Testis (tissue), 5 donors: Measurements from ENCODE around the gene ARRDC4. TPM values are rescaled to one million over a fixed set of nuclear protein-coding genes. Genes with fewer than 3 reads are reported as not detected.

Experiments
- DNase-seq: peaks from one replicate; pipeline ENCODE4 v3.0.0-alpha.2; 2019
- H3K27ac ChIP-seq, 2 donors: fragments of 200-600 bp; sonication (generic); one replicate each; pipeline ENCODE4 v1.5.1; 2019
- H3K27me3 ChIP-seq: fragments of 200-600 bp; sonication (generic); one replicate; pipeline ENCODE4 v1.5.1; 2019
- H3K36me3 ChIP-seq: fragments of 200-600 bp; sonication (generic); one replicate; pipeline ENCODE4 v1.5.1; 2017; ENCODE audit warnings: low read depth; ENCODE audit errors: missing control alignments
- H3K4me1 ChIP-seq: fragments of 200-600 bp; sonication (generic); one replicate; pipeline ENCODE4 v1.5.1; 2019
- H3K4me3 ChIP-seq, 2 donors: fragments of 200-600 bp; sonication (generic); one replicate each; pipeline ENCODE4 v1.5.1; 2017 to 2019
- H3K9me3 ChIP-seq: fragments of 200-600 bp; sonication (generic); one replicate; pipeline ENCODE4 v1.5.1; 2017
- CTCF ChIP-seq, 3 experiments: fragments of 450-650 bp in 2 of 3; fragments of 200-600 bp in 1 of 3; sonication (generic) in 1 of 3; IDR thresholded peaks; one replicate each; pipeline ENCODE4 v1.5.1; 2016 to 2019; ENCODE audit warnings: antibody characterized with exemption in 3 of 3, mild to moderate bottlenecking in 2 of 3, moderate library complexity in 1 of 3
- POLR2A ChIP-seq: fragments of 450-650 bp; IDR thresholded peaks from one replicate; pipeline ENCODE4 v1.6.1; 2017; ENCODE audit warnings: antibody characterized with exemption, mild to moderate bottlenecking, moderate library complexity
- WGBS, 2 donors: methylation state at CpG; one replicate each; pipeline ENCODE4 v1.1.5; 2018; 5-methylcytosine and 5-hydroxymethylcytosine counted together
- intact Hi-C: fragments of 100-400 bp; cut with DNase I; formaldehyde crosslinking; loops from one replicate; pipeline ENCODE4 v1.15.1; 2023; ENCODE audit warnings: low total_unique reads
- long read RNA-seq, 2 donors: transcript quantifications; one replicate each; lab custom pipeline, GENCODE V29; 2026
- polyA plus RNA-seq: library from polyadenylated mRNA; stranded (reverse); fragments of 350-450 nt; fragmentation: Illumina TruSeq; extraction: RNeasy Lipid Tissue Mini Kit (QIAGEN cat#74804); gene quantifications from one replicate; pipeline ENCODE4 v1.2.3, GENCODE V29; 2014; ENCODE audit warnings: low read depth, low replicate concordance; ENCODE audit not compliant: insufficient read depth
- total RNA-seq, 2 donors: library from RNA; depleted of rRNA; stranded (reverse); fragments of >200 nt; gene quantifications; one replicate each; pipeline ENCODE4 v1.2.3, GENCODE V29; 2016

ARRDC4 gene, protein sequence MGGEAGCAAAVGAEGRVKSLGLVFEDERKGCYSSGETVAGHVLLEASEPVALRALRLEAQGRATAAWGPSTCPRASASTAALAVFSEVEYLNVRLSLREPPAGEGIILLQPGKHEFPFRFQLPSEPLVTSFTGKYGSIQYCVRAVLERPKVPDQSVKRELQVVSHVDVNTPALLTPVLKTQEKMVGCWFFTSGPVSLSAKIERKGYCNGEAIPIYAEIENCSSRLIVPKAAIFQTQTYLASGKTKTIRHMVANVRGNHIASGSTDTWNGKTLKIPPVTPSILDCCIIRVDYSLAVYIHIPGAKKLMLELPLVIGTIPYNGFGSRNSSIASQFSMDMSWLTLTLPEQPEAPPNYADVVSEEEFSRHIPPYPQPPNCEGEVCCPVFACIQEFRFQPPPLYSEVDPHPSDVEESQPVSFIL
- 10 to 100 TPM; 37.0 to 54.2 TPM for total RNA-seq
- polyA plus RNA-seq, result 28.3 TPM
- long read RNA-seq, donor 1, full-length matches to known transcripts, result 10 of 10 reads
- long read RNA-seq, donor 1, partial matches to known transcripts, result 0 of 10 reads
- long read RNA-seq, donor 1, other reads (novel, unspliced or antisense), result 0 of 10 reads
- long read RNA-seq, donor 2, full-length matches to known transcripts, result 8 of 8 reads
- long read RNA-seq, donor 2, partial matches to known transcripts, result 0 of 8 reads
- long read RNA-seq, donor 2, other reads (novel, unspliced or antisense), result 0 of 8 reads

- no peaks in the 10 kb centered on the region for H3K9me3 ChIP-seq
- WGBS, 2 donors, result 0% methylated on average over 14 to 34 of the region's 69 CpGs
- peak; percentile 100 for DNase-seq
- peak in 1 of 3 experiments; percentile 6 for TF ChIP-seq CTCF (IDR thresholded peaks at IDR 0.05)
- no peak for TF ChIP-seq POLR2A
- no peaks in the 10 kb centered on the region for H3K36me3 ChIP-seq
- no peaks in the 10 kb centered on the region for H3K27me3 ChIP-seq
- peak within 1 kb of the TSS; percentile 91 to 96 for H3K4me3 ChIP-seq
- intact Hi-C loops, result no loop called here
- peak within 1 kb of the TSS; percentile 75 to 91 for H3K27ac ChIP-seq
- peaks cover 4% of the 10 kb centered on the region for H3K4me1 ChIP-seq
These were observed at the start of gene ARRDC4 for GRCh38 chr15:97960364-97961066. TSS of gene ARRDC4 (plus strand) at chr15:97960703. CDS start at chr15:97960862, 159 bp downstream.

GRCh38 chr15:97914711-97915110 lies 45.8 kb upstream of the ARRDC4 start:
- Histone ChIP-seq H3K27ac (no peak overlapping the region), H3K27me3 (no peaks in the 10 kb centered on the region), H3K9me3 (no peaks in the 10 kb centered on the region), H3K4me1 (no peaks in the 10 kb centered on the region), H3K4me3 (no peak overlapping the region), H3K36me3 (no peaks in the 10 kb centered on the region)
- 79% methylated on average over 6 of the region's 6 CpGs for WGBS, 2 donors
- no peak for DNase-seq
- TF ChIP-seq POLR2A (no peak), CTCF (IDR thresholded peaks at IDR 0.05) (no peak)
- intact Hi-C loops, result no loop called here

GRCh38 chr15:97915261-97915660 lies 45.2 kb upstream of the ARRDC4 start:
- Histone ChIP-seq H3K36me3 (no peaks in the 10 kb centered on the region), H3K4me3 (no peak overlapping the region), H3K4me1 (no peaks in the 10 kb centered on the region), H3K9me3 (no peaks in the 10 kb centered on the region), H3K27me3 (no peaks in the 10 kb centered on the region), H3K27ac (no peak overlapping the region)
- no peak for DNase-seq
- WGBS, 2 donors, result 85 to 90% methylated on average over 5 of the region's 5 CpGs
- intact Hi-C loops, result no loop called here
- TF ChIP-seq CTCF (IDR thresholded peaks at IDR 0.05) (no peak), POLR2A (no peak)

- TF ChIP-seq POLR2A (no peak), CTCF (IDR thresholded peaks at IDR 0.05) (no peak)
- Histone ChIP-seq H3K36me3 (no peaks in the 10 kb centered on the region), H3K27me3 (no peaks in the 10 kb centered on the region), H3K27ac (no peak overlapping the region), H3K4me3 (no peak overlapping the region), H3K4me1 (no peaks in the 10 kb centered on the region), H3K9me3 (no peaks in the 10 kb centered on the region)
- intact Hi-C loops, result no loop called here
- no peak for DNase-seq
- WGBS, 2 donors, result 58 to 60% methylated on average over 4 of the region's 4 CpGs
These were observed 39.1 kb upstream of the ARRDC4 start for GRCh38 chr15:97921296-97921865.
